NCI-H128 (cell line): ENCODE measurements around the gene TMEM69.
"Not testable (repeated sequence)": the region's sequence is repeated elsewhere in the genome, so short reads cannot be mapped to it uniquely, and the experiment has no call there.

Experiments
- DNase-seq: peaks from one replicate; lab custom pipeline; 2025; ENCODE audit not compliant: unreplicated experiment; lab: John Stamatoyannopoulos, UW

The TMEM69 gene

DNA sequence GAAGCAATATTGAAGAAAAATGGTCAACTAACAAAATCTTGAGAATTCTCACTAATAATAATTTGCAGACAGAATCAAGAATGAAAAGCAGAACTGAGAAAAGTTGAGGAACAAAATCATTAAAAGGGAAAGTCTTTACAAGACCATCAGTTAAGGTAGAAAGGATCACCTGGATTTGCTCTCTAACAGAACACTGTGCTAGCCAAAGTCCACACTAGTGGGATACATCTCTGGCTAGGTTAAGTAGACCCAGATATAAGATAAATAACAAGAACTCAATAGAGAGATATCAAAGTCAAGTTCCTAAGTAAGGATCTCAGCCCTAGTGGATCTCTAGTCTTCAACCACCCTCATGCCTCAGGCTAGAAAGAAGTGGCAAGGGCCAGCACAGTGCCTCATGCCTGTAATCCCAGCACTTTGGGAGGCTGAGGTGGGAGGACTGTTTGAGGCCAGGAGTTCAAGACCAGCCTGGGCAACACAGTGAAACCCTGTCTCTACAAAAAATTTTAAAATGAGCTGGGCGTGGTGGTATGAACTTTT lies 42.9 kb downstream of the TMEM69 start:
- no peak for DNase-seq

DNA sequence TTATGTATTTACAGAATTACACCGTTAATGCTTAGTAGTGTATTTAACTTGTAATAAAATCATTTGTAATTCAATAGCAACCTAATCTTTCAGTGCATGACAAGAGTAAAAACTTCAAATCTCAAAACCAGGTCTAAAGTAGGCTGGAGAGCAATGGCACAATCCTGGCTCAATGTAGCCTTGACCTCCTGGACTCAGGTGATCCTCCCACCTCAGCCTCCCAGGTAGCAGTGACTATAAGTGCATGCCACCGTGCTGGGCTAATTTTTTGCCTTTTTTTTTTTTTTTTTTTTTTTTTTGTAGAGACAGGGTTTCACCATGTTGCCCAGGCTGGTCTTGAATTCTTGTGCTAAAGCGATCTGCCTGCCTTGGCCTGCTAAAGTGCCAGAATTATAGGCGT lies 51.2 kb downstream of the TMEM69 start:
- DNase-seq, result no peak

DNA sequence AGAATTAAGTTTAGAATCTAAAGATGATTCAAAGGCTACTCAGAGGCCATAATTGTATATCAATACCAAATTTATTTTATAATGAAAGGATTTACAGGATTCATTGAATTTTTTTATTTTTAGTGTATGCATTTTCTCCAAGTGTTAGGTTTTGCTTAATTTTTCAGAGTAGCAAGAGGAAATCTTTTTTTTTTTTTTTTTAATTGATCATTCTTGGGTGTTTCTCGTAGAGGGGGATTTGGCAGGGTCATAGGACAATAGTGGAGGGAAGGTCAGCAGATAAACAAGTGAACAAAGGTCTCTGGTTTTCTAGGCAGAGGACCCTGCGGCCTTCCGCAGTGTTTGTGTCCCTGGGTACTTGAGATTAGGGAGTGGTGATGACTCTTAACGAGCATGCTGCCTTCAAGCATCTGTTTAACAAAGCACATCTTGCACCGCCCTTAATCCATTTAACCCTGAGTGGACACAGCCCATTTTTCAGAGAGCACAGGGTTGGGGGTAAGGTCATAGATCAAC lies 51.7 kb downstream of the TMEM69 start:
- not testable (repeated sequence) for DNase-seq
